SH-SY5Y (cell line): Measurements from ENCODE around the gene PLA2G4B.

Source experiments
- GATA2 ChIP-seq: IDR thresholded peaks from 2 replicates; pipeline ENCODE4 v1.6.1; 2011; ENCODE audit warnings: mild to moderate bottlenecking, low read depth, low read length
- GATA3 ChIP-seq: IDR thresholded peaks from 2 replicates; pipeline ENCODE4 v1.6.1; 2011; ENCODE audit warnings: low read depth, mild to moderate bottlenecking, low read length, moderate library complexity

- no peak for TF ChIP-seq GATA3
- TF ChIP-seq GATA2: no peak
Measured at GRCh38 chr15:41851167-41851523, 12.5 kb downstream of the PLA2G4B start.
